ENCODE results near the gene IGSF21. TPM values are rescaled to one million over a fixed set of nuclear protein-coding genes. Genes with fewer than 3 reads are reported as not detected.

Gene IGSF21
- total and polyA plus RNA-seq, 10 of the 15 experiments (the other 5 are each of a cell fraction or from before 2014, with no cell fraction given) = 0.03 to 0.49 TPM; not detected in 8

GRCh38 chr1:18119289-18119688 lies 11.7 kb downstream of the IGSF21 start:
- TF ChIP-seq TCF12 (IDR thresholded peaks at IDR 0.05; ENCODE audit: low read depth, low read length) = no peak
- TF ChIP-seq SKIL (IDR thresholded peaks at IDR 0.05; ENCODE audit: low read depth, poor library complexity, severe bottlenecking) = no peak
- no peaks in the 10 kb centered on the region for H4K20me1 ChIP-seq (ENCODE audit: control insufficient read depth, insufficient read depth)
- in situ Hi-C loops (cut with MboI) = no loop called here
- intact Hi-C loops (cut with micrococcal nuclease; ENCODE audit: unreplicated experiment) = no loop called here
- H3K36me3 ChIP-seq (ENCODE audit: control insufficient read depth in 2 of 2, insufficient read depth in 2 of 2, low read length in 1 of 2) = no peaks in the 10 kb centered on the region
- ChIA-PET POLR2A (no interaction called here), RAD21 (ENCODE audit: unreplicated experiment) (no interaction called here), SMC1A (ENCODE audit: uncharacterized antibody, unreplicated experiment) (no interaction called here), CTCF (no interaction called here)
- H3K9me3 ChIP-seq (replicated peaks; ENCODE audit: control insufficient read depth, insufficient read depth, low read length) = no peaks in the 10 kb centered on the region
- WGBS (ENCODE audit: insufficient coverage, insufficient replicate concordance, low lambda C conversion rate, missing lambda C conversion rate) = 78% methylated on average over 3 of the region's 3 CpGs
- ATAC-seq (no peak), DNase-seq (ENCODE audit: low read depth, low spot score) (no peak), FAIRE-seq (no peak)
- H3K27me3 ChIP-seq (replicated peaks in 1 of 2; ENCODE audit: control insufficient read depth in 2 of 2, insufficient read depth in 2 of 2, low read length in 1 of 2) = peaks cover 0 to 2% of the 10 kb centered on the region in 2 experiments; a peak in 3 of 4 replicates
- no peak overlapping the region for H3K4me2 ChIP-seq (ENCODE audit: control insufficient read depth, insufficient read depth)
- no peaks in the 10 kb centered on the region for H3K4me1 ChIP-seq (ENCODE audit: control insufficient read depth, insufficient read depth, low read length)
- H3K4me3 ChIP-seq = no peak overlapping the region
- no peak overlapping the region for H3K9ac ChIP-seq (ENCODE audit: control insufficient read depth, insufficient read depth, low read length)
- H3K79me2 ChIP-seq (ENCODE audit: control insufficient read depth, insufficient read depth, low read length) = no peaks in the 10 kb centered on the region
- BruUV-seq (replicated peaks) = no TSS peak
- no peak overlapping the region for H2AFZ ChIP-seq (ENCODE audit: control insufficient read depth, low read depth, low read length)
- no peak overlapping the region for H3K27ac ChIP-seq (ENCODE audit: control insufficient read depth, insufficient read depth)

- 9% methylated on average over 6 of the region's 6 CpGs for WGBS (ENCODE audit: insufficient coverage, insufficient replicate concordance, low lambda C conversion rate, missing lambda C conversion rate)
- no peak for ATAC-seq
- BruUV-seq (replicated peaks) = no TSS peak
- no peak overlapping the region for H2AFZ ChIP-seq (ENCODE audit: control insufficient read depth, low read depth, low read length)
- TF ChIP-seq MLLT1 (IDR thresholded peaks at IDR 0.05) (no peak), MAX (IDR thresholded peaks at IDR 0.05; ENCODE audit: low read depth, low read length) (no peak), MYB (IDR thresholded peaks at IDR 0.05; ENCODE audit: borderline replicate concordance, low read depth, low read length) (no peak), KLF5 (IDR thresholded peaks at IDR 0.05; ENCODE audit: partially characterized antibody) (no peak), SIX5 (IDR thresholded peaks at IDR 0.05; ENCODE audit: low read depth, low read length, severe bottlenecking) (no peak), KDM1A (IDR thresholded peaks at IDR 0.05; ENCODE audit: borderline replicate concordance) (no peak), REST (IDR thresholded peaks at IDR 0.05; ENCODE audit: low read depth, low read length) (no peak)
- DNase-seq (ENCODE audit: low read depth, low spot score) = no peak
- H4K20me1 ChIP-seq (ENCODE audit: control insufficient read depth, insufficient read depth) = no peaks in the 10 kb centered on the region
- H3K27ac ChIP-seq (ENCODE audit: control insufficient read depth, insufficient read depth) = no peak overlapping the region
- in situ Hi-C loops (cut with MboI) (no loop called here), intact Hi-C loops (cut with micrococcal nuclease; ENCODE audit: unreplicated experiment) (no loop called here)
- H3K79me2 ChIP-seq (ENCODE audit: control insufficient read depth, insufficient read depth, low read length) = no peaks in the 10 kb centered on the region
- no peaks in the 10 kb centered on the region for H3K36me3 ChIP-seq (ENCODE audit: control insufficient read depth in 2 of 2, insufficient read depth in 2 of 2, low read length in 1 of 2)
- H3K9me3 ChIP-seq (replicated peaks; ENCODE audit: control insufficient read depth, insufficient read depth, low read length) = no peaks in the 10 kb centered on the region
- ChIA-PET POLR2A (no interaction called here), CTCF (interaction anchor here (0.9 kb wide), 1 partner anchor 20 kb away, joined by 3 read pairs; no protein-coding TSS in a partner anchor), SMC1A (ENCODE audit: uncharacterized antibody, unreplicated experiment) (interaction anchor here (1.1 kb wide), 1 partner anchor 461 kb away, joined by 3 read pairs; no protein-coding TSS in a partner anchor), RAD21 (ENCODE audit: unreplicated experiment) (no interaction called here)
- H3K4me2 ChIP-seq (ENCODE audit: control insufficient read depth, insufficient read depth) = no peak overlapping the region
- H3K4me3 ChIP-seq = no peak overlapping the region
- no peak overlapping the region for H3K9ac ChIP-seq (ENCODE audit: control insufficient read depth, insufficient read depth, low read length)
- no peaks in the 10 kb centered on the region for H3K4me1 ChIP-seq (ENCODE audit: control insufficient read depth, insufficient read depth, low read length)
- no peak for FAIRE-seq
- H3K27me3 ChIP-seq (replicated peaks in 1 of 2; ENCODE audit: control insufficient read depth in 2 of 2, insufficient read depth in 2 of 2, low read length in 1 of 2) = peaks cover 0 to 2% of the 10 kb centered on the region in 2 experiments; a peak in 2 of 4 replicates
Measured at GRCh38 chr1:18119771-18120377, 12.3 kb downstream of the IGSF21 start.

Measured in GM12878 (cell line).